Stimulated activated naive CD8-positive, alpha-beta T cell treated with anti-CD3 and anti-CD28 coated beads, Interleukin-15, Interleukin-2, amounts not matched to agents 100 U/mL and 50 U/mL, for 24 hours (primary cell): ENCODE data around the gene PSMA1.

Experiments used
- ATAC-seq: fragments of 150-1000 bp; cut with Tn5 transposase; one replicate; pipeline ENCODE4 v1.10.0; 2021
- DNase-seq: peaks from one replicate; pipeline ENCODE4 v3.0.0; 2021

The PSMA1 gene

DNA sequence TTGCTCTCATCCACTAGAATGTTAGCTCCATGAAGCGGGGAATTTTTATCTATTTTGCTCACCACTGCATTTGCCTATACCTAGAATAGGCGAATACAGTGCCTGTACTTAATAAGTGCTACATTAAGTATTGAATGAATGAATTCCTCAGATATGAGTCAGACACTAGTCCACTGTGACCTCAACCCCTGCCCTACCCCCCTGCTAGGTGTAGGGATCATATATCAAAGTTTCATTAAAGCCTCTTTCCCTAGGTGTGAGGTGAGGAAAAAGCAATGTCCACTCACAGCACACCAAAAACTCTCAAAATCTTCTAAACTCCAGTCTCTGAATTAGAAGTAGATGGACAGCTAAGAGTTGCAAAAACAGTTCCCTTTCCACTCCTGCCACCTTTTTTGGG lies 9.8 kb upstream of the PSMA1 start:
- ATAC-seq: no peak
- DNase-seq: no peak

DNA sequence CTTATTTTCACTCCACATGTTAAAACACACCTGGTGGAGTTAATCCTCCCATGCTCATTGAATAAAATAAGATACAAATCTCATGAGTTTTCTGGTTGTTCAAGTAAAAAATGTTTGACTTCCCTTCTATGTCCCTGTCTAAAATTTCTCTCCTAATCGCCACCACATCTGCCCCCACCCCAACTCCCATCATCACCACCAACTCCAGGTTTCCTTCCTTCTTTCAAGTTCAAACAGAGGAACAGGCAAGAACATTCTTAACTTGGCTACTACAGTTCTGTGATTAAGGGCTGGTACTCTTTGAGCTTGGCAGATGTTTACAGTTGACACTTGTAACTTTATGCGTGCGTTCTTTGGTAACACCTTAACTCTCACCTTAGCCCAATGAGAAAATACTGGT lies 9.1 kb upstream of the PSMA1 start:
- DNase-seq (no peak), ATAC-seq (no peak)

DNA sequence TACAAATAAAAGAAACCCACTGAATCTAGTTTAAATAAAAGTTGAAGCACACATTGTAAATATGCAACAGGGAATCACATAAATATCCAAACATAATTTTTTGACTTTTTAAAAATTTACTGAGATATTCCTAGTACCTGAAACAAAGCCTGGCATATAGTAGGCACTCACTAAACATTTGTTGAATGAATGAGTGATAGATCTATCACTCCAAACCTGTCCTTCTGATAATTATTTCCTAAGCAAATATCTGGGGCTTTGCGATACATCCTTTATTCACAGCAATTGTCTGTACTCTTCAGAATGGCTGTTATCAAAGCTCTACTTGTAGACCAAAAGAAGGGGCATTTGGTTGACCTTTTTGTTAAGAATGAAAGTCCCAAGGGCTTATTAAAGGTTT lies 2.6 kb upstream of the PSMA1 start:
- DNase-seq: no peak
- no peak for ATAC-seq

DNA sequence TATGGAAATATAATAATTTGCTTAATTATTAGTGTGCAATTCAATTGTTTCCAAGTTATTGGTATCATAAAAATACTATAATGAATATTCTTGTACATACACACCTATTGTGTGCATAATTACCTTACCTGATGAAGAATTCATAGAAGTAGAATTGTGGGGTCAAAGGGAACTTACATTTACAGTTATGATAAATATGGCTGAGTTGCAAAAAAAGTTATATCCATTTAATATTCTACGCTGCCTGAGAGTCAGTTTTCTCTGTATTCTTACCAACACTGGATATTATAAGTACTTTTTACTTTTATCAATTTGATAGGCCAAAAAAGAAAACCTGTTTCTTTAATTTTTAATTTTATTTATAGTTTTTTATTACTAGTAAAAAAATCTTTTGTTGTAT lies 2.1 kb upstream of the PSMA1 start:
- no peak for ATAC-seq
- no peak for DNase-seq

DNA sequence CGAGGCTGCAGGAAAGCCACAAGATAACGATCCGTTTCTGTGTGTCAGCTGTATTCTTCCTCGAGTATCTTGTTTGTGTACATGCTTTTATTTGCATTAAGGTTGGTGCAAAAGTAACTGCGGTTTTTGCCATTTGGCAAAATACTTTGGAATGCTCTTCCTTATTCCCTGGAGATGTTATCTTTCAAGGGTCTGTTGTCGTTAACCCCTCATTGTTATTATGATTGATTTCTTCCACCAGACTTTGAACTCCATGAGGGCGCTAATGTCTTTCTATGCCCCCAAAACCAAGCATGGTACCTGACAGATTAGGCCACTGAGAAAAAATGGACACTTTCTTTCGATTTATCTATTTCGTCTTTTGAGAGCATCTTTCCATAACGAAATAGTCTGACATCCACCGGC lies 563 bp upstream of the PSMA1 start:
- no peak for ATAC-seq

DNA sequence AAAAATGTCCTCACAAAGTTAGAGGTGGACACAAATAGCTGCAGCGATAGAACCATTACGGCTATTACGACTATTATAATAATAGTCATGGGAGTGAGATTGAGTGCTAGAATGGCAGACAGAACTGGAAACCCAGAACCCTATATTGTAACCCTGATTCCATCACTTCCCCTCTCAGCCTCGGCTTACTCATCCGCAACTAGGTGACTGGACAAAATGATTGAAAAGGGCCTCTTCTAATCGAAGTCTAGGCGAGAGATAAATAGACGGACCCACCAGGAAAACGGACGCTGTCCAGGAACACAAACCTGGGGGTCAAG lies 629 bp downstream of the PSMA1 start:
- ATAC-seq (peak; percentile 5), DNase-seq (no peak)

More for the DNA sequence above, 563 bp upstream of the PSMA1 start:
- no peak for DNase-seq

DNA sequence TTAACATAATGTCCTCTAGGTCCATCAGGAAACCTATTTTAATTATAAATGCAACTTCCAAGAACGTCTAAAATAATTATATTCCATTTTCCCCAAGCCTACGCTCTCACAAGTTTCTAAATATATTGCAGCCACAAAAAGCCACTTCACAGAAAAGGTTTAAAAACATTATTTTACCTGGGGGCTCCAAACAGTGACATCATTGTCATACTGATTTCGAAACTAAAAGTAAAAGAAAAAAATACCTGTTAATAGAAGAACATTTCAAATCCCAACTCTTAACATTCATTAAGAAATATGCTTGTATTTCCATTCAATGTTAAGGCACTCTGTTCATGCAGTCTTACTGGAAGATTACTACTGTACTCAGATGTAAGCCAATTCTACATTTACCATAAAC lies 1.4 kb downstream of the PSMA1 start:
- ATAC-seq (no peak), DNase-seq (no peak)

DNA sequence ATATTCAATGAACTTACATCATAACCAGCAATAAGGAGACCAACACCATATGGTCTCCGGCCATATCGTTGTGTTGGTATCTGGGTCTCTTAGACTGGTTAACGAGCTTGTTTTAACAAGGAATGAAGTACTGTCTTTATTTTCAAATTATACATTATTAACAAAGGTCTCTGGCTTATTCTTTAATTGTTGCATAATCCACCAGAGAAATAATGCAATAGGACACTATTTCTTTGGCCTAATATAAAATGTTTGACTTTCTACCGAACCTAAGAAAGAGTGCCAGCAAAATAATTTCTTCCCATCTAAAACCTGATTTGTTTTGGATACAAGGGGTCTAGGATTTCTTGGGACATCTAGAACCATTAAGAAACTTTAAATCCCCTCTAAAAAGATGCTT lies 6.4 kb downstream of the PSMA1 start:
- ATAC-seq (no peak), DNase-seq (no peak)

DNA sequence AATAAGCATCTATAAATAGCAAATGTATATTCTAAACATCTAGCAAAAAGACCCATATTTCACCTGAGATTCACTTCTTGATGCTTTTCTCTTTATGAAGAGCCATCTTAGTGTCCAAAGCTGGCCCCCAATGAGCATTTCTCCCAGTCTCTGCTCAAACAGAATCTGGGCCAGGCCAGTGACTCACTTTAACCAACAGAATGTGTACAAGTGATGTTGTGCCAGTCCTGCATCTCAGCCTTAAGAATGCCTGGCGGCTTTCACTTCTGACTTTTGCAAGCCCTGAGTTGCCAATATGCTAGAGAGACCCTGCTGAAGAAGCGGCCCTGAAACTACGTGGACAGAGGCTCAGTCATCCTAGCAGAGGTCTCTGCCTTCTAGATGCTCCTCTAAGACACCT lies 13.7 kb downstream of the PSMA1 start:
- DNase-seq: no peak
- no peak for ATAC-seq

DNA sequence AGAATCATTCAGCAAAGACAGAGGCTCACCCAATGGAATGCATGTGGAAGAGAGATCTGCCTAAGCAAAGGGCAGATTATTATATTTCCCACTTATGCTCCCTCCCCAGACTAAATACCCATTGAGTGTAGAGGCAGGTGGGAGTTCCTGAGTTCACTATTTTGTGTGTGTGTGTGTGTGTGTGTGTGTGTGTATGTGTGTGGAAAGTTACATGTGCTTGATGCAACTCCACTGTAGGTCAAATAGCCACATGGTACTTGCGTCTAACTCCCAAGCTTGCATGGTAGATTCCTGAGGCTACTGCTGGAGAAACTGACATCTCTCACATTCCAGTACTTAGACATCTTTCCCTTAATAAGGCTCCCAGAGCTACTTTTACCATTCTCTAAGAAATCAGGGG lies 17.2 kb downstream of the PSMA1 start:
- DNase-seq (no peak), ATAC-seq (no peak)

DNA sequence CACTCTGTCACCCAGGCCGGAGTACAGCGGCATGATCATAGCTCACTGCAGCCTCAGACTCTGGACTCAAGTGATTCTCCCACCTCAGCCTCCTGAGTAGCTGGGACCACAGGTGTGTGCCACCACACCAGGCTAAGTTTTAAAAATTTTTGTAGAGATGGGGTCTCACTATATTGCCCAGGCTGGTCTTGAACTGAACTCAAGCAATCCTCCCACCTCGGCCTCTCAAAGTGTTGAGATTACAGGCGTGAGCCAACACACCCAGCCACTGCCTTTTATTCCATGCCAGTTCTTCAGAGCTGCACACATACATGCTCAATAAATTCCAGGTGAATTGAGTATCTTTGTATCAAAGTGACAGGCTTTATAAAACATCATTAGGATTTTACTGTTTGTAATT lies 18.1 kb downstream of the PSMA1 start:
- no peak for DNase-seq
- no peak for ATAC-seq

DNA sequence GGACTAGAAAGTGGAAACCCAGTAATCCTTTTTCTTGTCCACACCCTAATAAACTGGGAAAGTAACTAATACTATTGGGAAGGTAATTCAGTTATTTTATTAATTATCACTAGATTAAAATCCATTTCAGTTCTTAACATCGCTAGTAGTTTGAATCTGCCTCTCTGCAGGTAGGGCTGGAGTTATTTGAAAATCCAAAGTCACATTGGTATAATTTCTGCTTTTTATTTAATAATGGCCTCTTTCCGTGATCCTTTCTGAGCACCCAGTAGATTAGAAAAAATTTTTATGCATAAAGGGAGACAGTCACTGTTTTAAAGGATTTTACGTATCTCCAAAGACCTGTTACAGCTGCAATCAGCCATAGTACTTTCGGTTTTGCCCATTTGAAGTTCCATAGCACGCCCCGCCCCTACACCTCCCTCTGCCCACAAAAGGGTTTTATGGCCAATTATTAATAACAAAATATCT lies 20.0 kb downstream of the PSMA1 start:
- peak; percentile 42 for DNase-seq
- ATAC-seq: peak; percentile 42

DNA sequence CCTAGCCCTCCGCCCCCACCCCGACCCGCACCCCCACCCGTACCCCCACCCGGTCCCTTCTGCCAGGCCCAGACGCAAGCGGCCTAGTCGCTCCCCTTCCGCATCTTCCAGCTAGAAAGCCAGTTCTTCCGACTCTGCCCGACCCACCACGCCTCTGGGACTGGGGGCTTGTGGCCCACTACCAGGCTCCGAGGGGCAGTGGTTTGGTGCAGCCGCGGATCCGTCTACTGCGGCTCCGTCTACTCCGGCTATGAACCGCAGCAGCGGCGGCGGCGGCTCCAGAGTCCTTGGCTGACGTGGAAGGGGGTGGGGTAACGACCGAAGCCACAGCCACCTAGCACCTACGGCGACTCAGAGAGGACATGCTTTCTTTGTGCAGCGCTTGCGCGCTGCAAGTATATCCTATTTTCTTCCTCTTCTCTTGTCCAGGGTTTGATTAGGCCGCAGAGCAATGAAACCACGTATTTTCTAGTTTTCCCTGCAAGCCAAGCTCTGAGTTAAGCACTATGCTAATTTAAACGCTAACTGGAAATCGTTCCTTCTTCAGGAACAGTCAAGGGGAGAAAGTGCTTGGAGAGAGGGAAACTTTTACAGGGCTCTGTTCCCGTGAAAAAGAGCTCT lies 20.5 kb downstream of the PSMA1 start, which contains the start of gene COPB1:
Gene COPB1 (minus strand): TSS at position 252 of the 621 bp plus-strand sequence. CDS start 883 bp downstream, outside the sequence.
- DNase-seq: peak; percentile 92
- ATAC-seq: peak; percentile 99

DNA sequence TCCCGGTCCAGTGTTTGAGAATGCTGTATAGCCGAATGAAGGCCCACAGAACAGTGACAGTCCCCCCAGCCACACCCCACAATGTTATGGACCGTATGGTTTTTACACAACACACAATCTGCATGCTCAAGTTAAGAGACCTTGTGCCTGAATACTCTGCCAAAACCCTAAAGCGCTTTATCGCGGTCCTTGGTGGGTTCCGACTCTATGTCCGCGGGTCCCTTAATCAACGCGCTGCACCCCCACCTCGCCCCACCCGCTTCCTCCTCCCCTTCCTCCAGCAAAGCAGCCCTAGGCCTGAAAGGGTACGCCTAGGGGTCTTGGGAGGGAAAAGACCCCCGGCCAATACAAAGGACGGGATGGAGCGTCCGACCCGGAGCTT lies 21.0 kb downstream of the PSMA1 start:
- peak; percentile 46 for DNase-seq
- ATAC-seq: peak; percentile 26

DNA sequence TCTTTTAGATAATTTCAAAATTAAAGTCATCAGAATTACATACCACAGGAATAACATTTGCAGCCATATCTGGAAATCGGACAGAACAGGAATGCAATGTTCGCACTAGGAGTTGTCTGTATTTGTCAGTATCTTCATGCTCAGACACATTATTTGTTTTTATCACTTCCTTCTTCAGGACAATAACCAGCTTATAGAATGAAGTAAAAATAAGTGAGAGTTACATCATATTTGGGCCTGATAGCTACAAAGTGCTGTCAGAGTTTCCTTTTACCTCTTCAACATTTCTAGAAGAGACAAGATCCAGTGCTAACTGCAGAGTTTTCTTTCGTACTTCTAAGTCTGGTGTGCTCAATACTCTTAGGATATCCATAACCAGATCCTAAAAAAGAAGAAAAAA lies 39.5 kb downstream of the PSMA1 start:
- ATAC-seq: no peak

DNA sequence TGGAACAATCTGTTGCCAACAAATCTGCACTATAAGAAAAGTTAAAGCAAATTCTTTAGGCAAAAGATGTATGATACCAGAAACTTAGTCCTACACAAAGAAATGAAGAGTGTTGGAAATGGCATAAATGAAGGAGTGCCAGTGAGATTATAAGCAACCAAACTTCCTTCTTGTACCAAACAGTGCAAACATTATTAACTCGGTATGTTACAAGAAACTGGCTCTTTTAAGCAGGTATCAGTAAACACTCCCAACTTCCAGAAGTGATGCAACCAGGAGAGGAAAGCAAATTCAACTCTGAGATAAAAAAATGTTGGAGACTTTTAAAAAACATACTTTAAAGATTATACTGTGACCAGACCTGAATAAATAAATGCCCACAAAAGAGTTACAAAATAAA lies 49.1 kb downstream of the PSMA1 start:
- DNase-seq: no peak
- ATAC-seq: no peak

More for the DNA sequence above, 39.5 kb downstream of the PSMA1 start:
- DNase-seq: no peak

DNA sequence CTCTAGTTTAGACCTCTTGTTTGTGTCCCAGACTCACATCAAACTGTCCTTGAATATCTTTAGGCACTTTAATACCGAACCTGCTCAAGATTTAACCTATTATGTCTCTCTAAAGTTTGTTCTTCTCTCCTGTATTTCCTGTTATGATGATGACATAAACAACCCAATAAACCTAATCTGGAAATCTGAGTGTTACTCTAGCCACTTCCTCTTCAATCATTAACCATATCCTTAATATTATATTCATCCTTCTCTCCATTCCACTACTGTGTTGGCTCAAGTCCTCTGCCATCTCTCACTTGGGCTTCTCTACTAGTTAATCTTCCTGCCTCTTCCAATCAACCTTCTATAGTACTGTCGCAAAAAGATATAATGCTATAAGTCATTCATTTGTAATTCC lies 56.6 kb downstream of the PSMA1 start:
- no peak for DNase-seq
- no peak for ATAC-seq

DNA sequence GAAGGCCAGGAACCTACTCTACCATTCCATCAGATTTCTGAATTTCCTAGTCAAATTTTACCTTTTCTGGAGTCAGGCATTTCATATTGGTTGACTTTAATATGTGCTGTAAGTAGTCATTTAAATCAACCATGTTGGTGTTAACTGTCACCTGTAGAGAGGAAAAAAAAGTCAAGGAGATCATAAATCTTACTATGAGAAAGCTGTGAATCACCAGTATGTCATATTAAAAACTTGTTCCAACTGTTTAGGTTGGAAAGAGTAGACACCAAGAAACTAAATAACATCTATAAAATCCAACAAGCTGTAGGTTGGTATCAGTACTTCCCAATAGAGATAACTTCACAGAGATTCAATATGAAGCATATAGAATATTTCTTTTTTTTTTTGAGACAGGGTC lies 60.0 kb downstream of the PSMA1 start:
- no peak for DNase-seq
- no peak for ATAC-seq

DNA sequence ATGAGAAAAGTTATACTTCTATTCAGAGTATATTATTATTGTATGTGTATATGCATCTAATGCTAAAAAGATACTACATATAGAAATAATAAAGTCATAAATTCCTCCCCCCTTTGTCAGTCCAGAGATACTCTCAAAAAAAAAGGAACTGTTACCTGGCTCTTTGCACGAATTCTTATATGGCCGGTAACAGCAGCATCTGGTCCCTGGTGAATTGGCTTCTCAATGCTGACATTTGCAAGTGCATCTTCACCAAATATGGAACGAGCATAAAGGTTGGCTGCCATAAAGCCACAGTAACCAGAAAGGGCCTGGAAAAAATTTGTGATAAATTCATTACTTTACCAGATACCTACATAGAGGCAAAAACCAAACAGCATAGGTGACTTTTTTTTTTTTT lies 61.8 kb downstream of the PSMA1 start:
- ATAC-seq: no peak

DNA sequence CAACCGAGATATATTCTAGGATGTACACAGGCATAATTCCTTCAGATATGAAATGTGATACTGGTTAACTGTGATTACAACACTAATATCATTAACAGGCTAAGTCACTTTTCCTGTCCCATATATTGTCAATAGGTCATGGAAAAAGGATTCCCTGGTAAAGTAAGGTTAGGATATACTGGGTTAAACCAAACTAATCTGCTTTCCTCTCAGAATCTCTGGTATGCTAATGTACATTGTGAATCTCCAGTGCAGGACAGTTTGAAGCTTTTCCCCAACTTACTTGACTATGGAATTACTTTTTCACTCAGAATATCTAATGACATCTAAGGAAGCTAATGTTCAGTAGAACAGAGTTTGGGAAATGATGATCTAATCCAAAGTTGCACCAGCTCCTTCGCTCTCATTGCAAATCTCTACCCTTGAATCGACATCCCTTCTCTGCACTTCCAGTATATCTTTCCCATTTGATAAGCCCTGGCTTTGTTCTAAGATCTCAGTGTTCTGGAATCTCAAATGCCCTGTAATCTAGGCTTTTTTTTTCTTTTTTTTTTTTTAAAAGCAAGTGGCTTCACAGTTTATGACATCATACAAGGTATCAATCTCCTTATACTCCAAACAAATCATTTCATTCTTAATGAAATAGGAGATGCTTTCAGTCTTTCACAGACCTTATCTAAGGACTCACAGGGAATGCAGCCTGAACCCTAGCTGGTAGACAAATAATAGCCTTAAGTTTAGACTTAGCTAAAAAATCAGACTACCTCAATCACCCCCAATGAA lies 64.3 kb downstream of the PSMA1 start:
- ATAC-seq: no peak
- DNase-seq: no peak

More for the DNA sequence above, 61.8 kb downstream of the PSMA1 start:
- no peak for DNase-seq
